GM23338 (cell line): ENCODE measurements around the gene CHCHD6. TPM values are rescaled to one million over a fixed set of nuclear protein-coding genes. Genes with fewer than 3 reads are reported as not detected.

Source experiments
- ATAC-seq: fragments of 200-7000 bp; cut with Tn5 transposase; 3 replicates; pipeline ENCODE4 v1.9.1; 2020
- DNase-seq: peaks from one replicate; pipeline ENCODE4 v3.0.0-alpha.2; 2015; ENCODE audit warnings: low spot score
- H2AFZ ChIP-seq: fragments of 200-600 bp; sonication (generic); 2 replicates; pipeline ENCODE4 v1.8.0; 2016; ENCODE audit warnings: antibody characterized with exemption, mild to moderate bottlenecking, moderate library complexity
- H3F3A ChIP-seq: fragments of 200-600 bp; sonication (generic); replicated peaks from 2 replicates; pipeline ENCODE4 v1.8.0; 2017; ENCODE audit warnings: antibody characterized with exemption, mixed run types, low read depth
- H3K27ac ChIP-seq: fragments of 200-600 bp; sonication (generic); 2 replicates; pipeline ENCODE4 v1.6.1; 2016; ENCODE audit warnings: low read depth
- H3K27me3 ChIP-seq: fragments of 200-600 bp; sonication (generic); 2 replicates; pipeline ENCODE4 v1.8.0; 2016; ENCODE audit warnings: mild to moderate bottlenecking, mixed run types, moderate library complexity; ENCODE audit not compliant: insufficient read depth
- H3K36me3 ChIP-seq: fragments of 200-600 bp; sonication (generic); 2 replicates; pipeline ENCODE4 v1.8.0; 2016; ENCODE audit warnings: mild to moderate bottlenecking; ENCODE audit not compliant: insufficient read depth
- H3K4me1 ChIP-seq: fragments of 200-600 bp; sonication (generic); 2 replicates; pipeline ENCODE4 v1.8.0; 2016; ENCODE audit warnings: mild to moderate bottlenecking, moderate library complexity; ENCODE audit not compliant: insufficient read depth
- H3K4me2 ChIP-seq: fragments of 200-600 bp; sonication (generic); 2 replicates; pipeline ENCODE4 v1.7.1; 2017; ENCODE audit warnings: mixed run types
- H3K4me3 ChIP-seq: fragments of 200-600 bp; sonication (generic); 2 replicates; pipeline ENCODE4 v1.6.1; 2016; ENCODE audit warnings: mixed run types
- H3K79me2 ChIP-seq: fragments of 200-600 bp; sonication (generic); replicated peaks from 2 replicates; pipeline ENCODE4 v1.8.0; 2017; ENCODE audit warnings: mild to moderate bottlenecking; ENCODE audit not compliant: insufficient read depth
- H3K9me2 ChIP-seq: fragments of 200-600 bp; sonication (generic); 2 replicates; pipeline ENCODE4 v1.8.0; 2017; ENCODE audit not compliant: insufficient read depth
- H4K20me1 ChIP-seq: fragments of 200-600 bp; sonication (generic); replicated peaks from 2 replicates; pipeline ENCODE4 v1.8.0; 2017; ENCODE audit warnings: mild to moderate bottlenecking; ENCODE audit not compliant: insufficient read depth
- H3K27ac Mint-ChIP-seq: 2 replicates; pipeline ENCODE4 v1.8.0; 2020; ENCODE audit warnings: inconsistent platforms, mild to moderate bottlenecking, moderate library complexity, mixed read lengths
- H3K27me3 Mint-ChIP-seq: 3 replicates; pipeline ENCODE4 v1.8.0; 2022; ENCODE audit warnings: low read depth, mild to moderate bottlenecking, moderate library complexity, mixed read lengths, inconsistent platforms; ENCODE audit not compliant: insufficient read depth, poor library complexity
- H3K36me3 Mint-ChIP-seq: 3 replicates; pipeline ENCODE4 v1.8.0; 2021; ENCODE audit warnings: low read depth, mild to moderate bottlenecking, inconsistent platforms, moderate library complexity, mixed read lengths
- H3K4me1 Mint-ChIP-seq: 3 replicates; pipeline ENCODE4 v1.8.0; 2020; ENCODE audit warnings: mild to moderate bottlenecking, inconsistent platforms, mixed read lengths
- H3K4me3 Mint-ChIP-seq: 3 replicates; pipeline ENCODE4 v1.8.0; 2021; ENCODE audit warnings: moderate library complexity, mild to moderate bottlenecking, inconsistent platforms, mixed read lengths
- H3K9me3 Mint-ChIP-seq: 3 replicates; pipeline ENCODE4 v1.8.0; 2020; ENCODE audit warnings: moderate library complexity, mild to moderate bottlenecking, inconsistent platforms, mixed read lengths
- CREB1 ChIP-seq: fragments of 250-450 bp; sonication (Bioruptor Pico); IDR thresholded peaks from 2 replicates; pipeline ENCODE4 v1.5.0; 2020; ENCODE audit warnings: low read depth, mild to moderate bottlenecking, moderate library complexity
- CTCF ChIP-seq, 2 experiments: fragments of 200-600 bp in 1 of 2; sonication (generic) in 1 of 2; conservative IDR thresholded peaks; 2 replicates each; pipeline versions ENCODE4 v1.5.1 to v1.6.1; 2016 to 2017; ENCODE audit warnings: antibody characterized with exemption in 2 of 2, low read depth in 2 of 2, mild to moderate bottlenecking in 2 of 2, moderate library complexity in 1 of 2
- ETS1 ChIP-seq: IDR thresholded peaks from 2 replicates; pipeline ENCODE4 v1.6.1; 2016; ENCODE audit warnings: antibody characterized with exemption
- EZH2 ChIP-seq: fragments of 200-600 bp; sonication (generic); IDR thresholded peaks from one replicate; pipeline ENCODE4 v1.8.0; 2017; ENCODE audit warnings: antibody characterized with exemption, mild to moderate bottlenecking, low read depth; ENCODE audit not compliant: unreplicated experiment
- EZH2phosphoT487 ChIP-seq: fragments of 200-600 bp; sonication (generic); IDR thresholded peaks from one replicate; pipeline ENCODE4 v1.8.1; 2018; ENCODE audit warnings: antibody characterized with exemption; ENCODE audit not compliant: unreplicated experiment
- JUNB ChIP-seq: IDR thresholded peaks from one replicate; pipeline ENCODE4 v1.6.1; 2016; ENCODE audit warnings: antibody characterized with exemption; ENCODE audit not compliant: unreplicated experiment
- NANOG ChIP-seq: IDR thresholded peaks from 2 replicates; pipeline ENCODE4 v1.6.1; 2016; ENCODE audit warnings: antibody characterized with exemption, borderline replicate concordance
- POLR2AphosphoS5 ChIP-seq: IDR thresholded peaks from 2 replicates; pipeline ENCODE4 v1.6.1; 2016; ENCODE audit warnings: antibody characterized with exemption, low read depth
- REST ChIP-seq: IDR thresholded peaks from one replicate; pipeline ENCODE4 v1.6.1; 2018; ENCODE audit warnings: antibody characterized with exemption; ENCODE audit not compliant: unreplicated experiment
- STAT1 ChIP-seq: IDR thresholded peaks from one replicate; pipeline ENCODE4 v1.6.1; 2016; ENCODE audit warnings: antibody characterized with exemption; ENCODE audit not compliant: unreplicated experiment
- ZNF114 ChIP-seq: fragments of 250-450 bp; sonication (Bioruptor Pico); IDR thresholded peaks from 2 replicates; pipeline ENCODE4 v1.5.0; 2020; ENCODE audit warnings: mild to moderate bottlenecking, moderate library complexity
- ZNF331 ChIP-seq: fragments of 250-450 bp; sonication (Bioruptor Pico); IDR thresholded peaks from 2 replicates; pipeline ENCODE4 v1.5.0; 2020; ENCODE audit warnings: low read depth, mild to moderate bottlenecking, moderate library complexity
- ZNF462 ChIP-seq: fragments of 250-450 bp; sonication (Bioruptor Pico); IDR thresholded peaks from 2 replicates; pipeline ENCODE4 v1.5.0; 2020; ENCODE audit warnings: mild to moderate bottlenecking, moderate library complexity
- polyA plus RNA-seq: library from polyadenylated mRNA; unstranded; fragments of >200 nt; fragmentation: Nextera tagmentation; extraction: Ambion mirVana; gene quantifications from 2 replicates; pipeline ENCODE4 v1.2.1, GENCODE V29; 2016
- total RNA-seq: library from RNA; depleted of rRNA; stranded (reverse); fragments of >200 nt; shearing (Covaris generic); gene quantifications from 2 replicates; pipeline ENCODE4 v1.2.3, GENCODE V29; 2014

CHCHD6 gene
- total and polyA plus RNA-seq, 2 experiments from 2014 or later, result 28.8 to 43.0 TPM

- H3K36me3 Mint-ChIP-seq, result peaks cover 20% of the 10 kb centered on the region
Measured at GRCh38 chr3:126743781-126744180, 39.7 kb downstream of the CHCHD6 start.

More at GRCh38 chr3:126743781-126744180, 39.7 kb downstream of the CHCHD6 start:
- TF ChIP-seq REST, result no peak
- TF ChIP-seq CREB1 (CRISPR knock-in tag), result no peak
- no peak for TF ChIP-seq ZNF462
- TF ChIP-seq ZNF331, result no peak
- no peak for TF ChIP-seq ETS1
- TF ChIP-seq POLR2AphosphoS5, result no peak
- TF ChIP-seq EZH2phosphoT487, result no peak
- no peak for TF ChIP-seq NANOG
- no peak for TF ChIP-seq ZNF114 (CRISPR knock-in tag)
- TF ChIP-seq EZH2, result no peak
- TF ChIP-seq CTCF (conservative IDR thresholded peaks at IDR 0.05; ENCODE audit: low read depth in 2 of 2), result no peak
- TF ChIP-seq STAT1, result no peak
- no peak for TF ChIP-seq JUNB
- H3F3A ChIP-seq, result no peaks in the 10 kb centered on the region
- no peak overlapping the region for H3K27ac ChIP-seq
- no peak for DNase-seq
- no peak overlapping the region for H3K4me3 ChIP-seq
- Mint-ChIP-seq H3K4me1 (peaks cover 8% of the 10 kb centered on the region), H3K27ac (no peak overlapping the region), H3K4me3 (no peak overlapping the region), H3K9me3 (no peaks in the 10 kb centered on the region), H3K27me3 (peaks cover 7% of the 10 kb centered on the region)
- no peak for ATAC-seq
- no peak overlapping the region for H2AFZ ChIP-seq
- no peaks in the 10 kb centered on the region for H3K36me3 ChIP-seq
- no peaks in the 10 kb centered on the region; the same call in 1 of the 2 replicates for H4K20me1 ChIP-seq
- H3K4me2 ChIP-seq, result no peak overlapping the region
- no peaks in the 10 kb centered on the region for H3K4me1 ChIP-seq
- peaks cover 14% of the 10 kb centered on the region for H3K79me2 ChIP-seq
- no peaks in the 10 kb centered on the region for H3K27me3 ChIP-seq
- H3K9me2 ChIP-seq, result 0 out of 2 replicates have a peak, but pooled peaks cover 2% of the 10 kb centered on the region
